Esophagus squamous epithelium (tissue), 5 donors: Measurements from ENCODE around the gene POU6F1. TPM values are rescaled to one million over a fixed set of nuclear protein-coding genes. Genes with fewer than 3 reads are reported as not detected.

ENCODE experiments used
- DNase-seq: peaks from one replicate; lab custom pipeline; 2025; lab: John Stamatoyannopoulos, UW
- H3K27ac ChIP-seq, 4 donors: fragments of 200-600 bp; sonication (generic); one replicate each; pipeline ENCODE4 v1.5.1; 2016 to 2019; ENCODE audit warnings: mild to moderate bottlenecking in 1 of 4
- H3K27me3 ChIP-seq, 4 donors: fragments of 200-600 bp; sonication (generic); 1 replicate in 3 of 4; 2 replicates in 1 of 4; pipeline versions ENCODE4 v1.5.1 to v1.6.0; 2017 to 2021; ENCODE audit warnings: antibody characterized with exemption in 1 of 4
- H3K36me3 ChIP-seq, 3 donors: fragments of 200-600 bp; sonication (generic); one replicate each; pipeline ENCODE4 v1.5.1; 2016 to 2019
- H3K4me1 ChIP-seq, 3 donors: fragments of 200-600 bp; sonication (generic); one replicate each; pipeline ENCODE4 v1.5.1; 2017 to 2019
- H3K4me3 ChIP-seq, 4 donors: fragments of 200-600 bp; sonication (generic); 1 replicate in 3 of 4; 2 replicates in 1 of 4; pipeline ENCODE4 v1.5.1; 2016 to 2019; ENCODE audit warnings: mild to moderate bottlenecking in 2 of 4, moderate library complexity in 1 of 4
- H3K9me3 ChIP-seq, 3 donors: fragments of 200-600 bp; sonication (generic); one replicate each; pipeline ENCODE4 v1.5.1; 2016 to 2019
- POLR2A ChIP-seq, 4 donors: fragments of 450-650 bp; IDR thresholded peaks; one replicate each; pipeline ENCODE4 v1.6.1; 2017; ENCODE audit warnings: antibody characterized with exemption in 4 of 4, mild to moderate bottlenecking in 4 of 4, moderate library complexity in 3 of 4
- WGBS, 2 donors: methylation state at CpG; one replicate each; pipeline ENCODE4 v1.1.5; 2018; 5-methylcytosine and 5-hydroxymethylcytosine counted together
- intact Hi-C: fragments of 100-400 bp; cut with DNase I; formaldehyde crosslinking; loops from one replicate; pipeline ENCODE4 v1.15.0; 2022
- total RNA-seq, 4 donors: library from RNA; depleted of rRNA; stranded (reverse); fragments of >200 nt; gene quantifications; one replicate each; pipeline ENCODE4 v1.1.0, GENCODE V29; 2016
- TF ChIP-seq, protein P1 (sequence below), 6 experiments: fragments of 450-650 bp in 4 of 6; fragments of 200-600 bp in 2 of 6; sonication (generic) in 2 of 6; IDR thresholded peaks; one replicate each; pipeline ENCODE4 v1.5.1; 2016 to 2019; ENCODE audit warnings: antibody characterized with exemption in 6 of 6, mild to moderate bottlenecking in 4 of 6, moderate library complexity in 4 of 6
- donor health status: DM: yes; HTN: yes; CAD: no.

POU6F1 gene
- total RNA-seq, 4 donors from 2014 or later: 0.42 to 5.9 (median 1.7) TPM

DNA sequence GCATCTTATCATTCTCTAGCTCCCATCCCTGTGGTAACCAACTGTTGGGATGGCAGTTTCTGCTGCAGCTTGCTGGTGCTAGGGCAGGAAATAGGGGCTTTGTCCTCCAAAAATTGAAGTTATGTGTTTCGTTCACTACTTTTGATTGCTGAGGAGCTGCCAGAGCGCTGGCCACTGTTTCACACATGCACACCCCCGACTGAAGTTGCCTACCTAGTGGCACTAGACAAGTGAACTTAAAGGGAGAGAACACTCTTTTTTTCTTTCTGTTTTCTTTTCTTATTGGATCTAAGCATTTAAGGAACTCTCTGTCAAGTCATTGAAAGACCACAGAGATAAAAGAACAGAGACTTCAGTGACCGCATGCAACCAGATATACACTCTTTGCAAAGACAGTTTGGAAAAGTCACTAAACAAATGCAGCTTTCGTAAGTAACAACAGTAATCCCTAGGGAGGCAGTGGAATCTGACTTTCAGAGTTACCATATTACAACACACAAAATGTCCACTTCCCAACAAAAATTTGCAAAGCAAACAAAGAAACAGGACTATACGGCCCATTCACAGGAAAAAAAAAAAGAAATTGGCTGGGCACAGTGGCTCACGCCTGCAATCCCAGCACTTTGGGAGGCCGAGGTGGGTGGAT is 56.9 kb downstream of the POU6F1 start:
- WGBS, 2 donors: 71 to 73% methylated on average over 8 of the region's 8 CpGs
- DNase-seq: no peak
- H3K27me3 ChIP-seq: no peaks in the 10 kb centered on the region
- intact Hi-C loops: no loop called here
- no peak overlapping the region for H3K27ac ChIP-seq
- H3K4me3 ChIP-seq: no peak overlapping the region
- no peaks in the 10 kb centered on the region for H3K9me3 ChIP-seq
- peaks cover 0 to 4% (median 0%) of the 10 kb centered on the region in 3 donors for H3K4me1 ChIP-seq
- TF ChIP-seq, protein P1, sequence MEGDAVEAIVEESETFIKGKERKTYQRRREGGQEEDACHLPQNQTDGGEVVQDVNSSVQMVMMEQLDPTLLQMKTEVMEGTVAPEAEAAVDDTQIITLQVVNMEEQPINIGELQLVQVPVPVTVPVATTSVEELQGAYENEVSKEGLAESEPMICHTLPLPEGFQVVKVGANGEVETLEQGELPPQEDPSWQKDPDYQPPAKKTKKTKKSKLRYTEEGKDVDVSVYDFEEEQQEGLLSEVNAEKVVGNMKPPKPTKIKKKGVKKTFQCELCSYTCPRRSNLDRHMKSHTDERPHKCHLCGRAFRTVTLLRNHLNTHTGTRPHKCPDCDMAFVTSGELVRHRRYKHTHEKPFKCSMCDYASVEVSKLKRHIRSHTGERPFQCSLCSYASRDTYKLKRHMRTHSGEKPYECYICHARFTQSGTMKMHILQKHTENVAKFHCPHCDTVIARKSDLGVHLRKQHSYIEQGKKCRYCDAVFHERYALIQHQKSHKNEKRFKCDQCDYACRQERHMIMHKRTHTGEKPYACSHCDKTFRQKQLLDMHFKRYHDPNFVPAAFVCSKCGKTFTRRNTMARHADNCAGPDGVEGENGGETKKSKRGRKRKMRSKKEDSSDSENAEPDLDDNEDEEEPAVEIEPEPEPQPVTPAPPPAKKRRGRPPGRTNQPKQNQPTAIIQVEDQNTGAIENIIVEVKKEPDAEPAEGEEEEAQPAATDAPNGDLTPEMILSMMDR (IDR thresholded peaks at IDR 0.05): no peak
- no peak for TF ChIP-seq POLR2A (IDR thresholded peaks at IDR 0.05)
- H3K36me3 ChIP-seq: peaks cover 0 to 12% (median 0%) of the 10 kb centered on the region in 3 donors

DNA sequence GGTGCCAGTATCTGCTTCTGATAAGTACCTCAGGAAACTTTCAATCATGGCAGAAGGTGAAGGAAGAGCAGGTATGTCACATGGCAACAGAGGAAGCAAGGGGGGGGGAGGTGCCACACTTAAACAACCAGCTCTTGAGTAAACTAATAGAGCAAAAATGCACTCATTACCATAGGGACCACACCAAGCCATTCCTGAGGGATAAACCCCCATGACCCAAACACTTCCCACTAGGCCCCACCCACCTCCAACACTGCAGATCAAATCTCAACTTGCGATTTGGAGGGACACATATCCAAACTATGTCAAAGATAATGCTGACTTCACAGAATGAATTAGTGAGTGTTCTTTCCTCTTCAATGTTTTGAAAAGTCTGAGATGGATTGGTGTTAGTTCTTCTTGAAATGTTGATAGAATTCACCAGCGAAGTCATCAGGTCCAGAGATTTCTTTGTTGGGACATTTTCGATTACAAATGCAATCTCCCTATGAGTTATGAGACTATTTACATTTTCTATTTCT is 61.6 kb downstream of the POU6F1 start:
- Histone ChIP-seq H3K9me3 (no peaks in the 10 kb centered on the region), H3K27ac (no peak overlapping the region), H3K36me3 (no peaks in the 10 kb centered on the region), H3K4me3 (no peak overlapping the region), H3K4me1 (peaks cover 0 to 4% (median 0%) of the 10 kb centered on the region in 3 donors), H3K27me3 (no peaks in the 10 kb centered on the region)
- no peak for TF ChIP-seq POLR2A (IDR thresholded peaks at IDR 0.05)
- TF ChIP-seq, protein P1 (IDR thresholded peaks at IDR 0.05): no peak
- 95 to 97% methylated on average over 3 of the region's 3 CpGs for WGBS, 2 donors
- intact Hi-C loops: no loop called here
- DNase-seq: no peak

DNA sequence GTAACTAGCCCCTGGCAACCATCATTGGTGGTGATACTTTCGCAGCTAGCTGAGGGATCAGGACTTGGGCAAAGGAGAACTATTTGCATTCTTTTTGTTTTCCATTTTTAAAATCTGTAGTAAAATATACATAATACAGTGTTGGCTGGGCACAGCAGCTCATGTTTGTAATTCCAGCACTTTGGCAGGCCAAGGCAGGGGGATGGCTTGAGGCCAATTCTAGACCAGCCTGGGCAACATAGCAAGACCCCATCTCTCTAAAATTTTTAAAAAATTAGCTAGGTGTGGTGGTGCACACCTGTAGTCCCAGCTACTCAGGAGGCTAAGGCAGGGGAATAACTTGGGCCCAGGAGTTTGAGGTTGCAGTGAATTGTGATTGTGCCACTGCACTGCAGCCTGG is 64.9 kb downstream of the POU6F1 start:
- WGBS, 2 donors: 86 to 96% methylated on average over 1 of the region's 1 CpG
- Histone ChIP-seq H3K4me3 (no peak overlapping the region), H3K27me3 (no peaks in the 10 kb centered on the region), H3K4me1 (no peaks in the 10 kb centered on the region), H3K27ac (no peak overlapping the region), H3K9me3 (no peaks in the 10 kb centered on the region), H3K36me3 (no peaks in the 10 kb centered on the region)
- intact Hi-C loops: no loop called here
- DNase-seq: no peak
- no peak for TF ChIP-seq POLR2A (IDR thresholded peaks at IDR 0.05)
- TF ChIP-seq, protein P1 (IDR thresholded peaks at IDR 0.05): no peak

DNA sequence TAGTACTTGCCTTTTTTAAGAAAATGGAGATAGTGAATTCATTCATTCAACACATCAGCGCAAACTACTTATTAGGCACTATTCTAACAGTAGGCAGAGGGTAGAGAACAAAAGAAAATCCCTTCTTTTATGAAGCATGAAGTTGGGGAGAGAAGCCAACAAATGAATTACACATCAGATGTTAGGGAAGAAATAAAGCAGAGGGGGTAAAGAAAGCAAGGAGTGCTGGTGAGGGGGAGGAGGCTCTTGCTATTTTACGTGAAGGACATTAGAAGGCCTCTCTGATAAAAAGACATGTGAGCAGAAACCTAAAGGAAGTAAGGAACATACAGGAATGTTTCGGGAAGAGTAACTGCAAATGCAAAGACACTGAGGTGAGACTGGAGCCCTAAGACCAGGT is 67.1 kb downstream of the POU6F1 start:
- H3K27me3 ChIP-seq: no peaks in the 10 kb centered on the region
- 62 to 65% methylated on average over 3 of the region's 3 CpGs for WGBS, 2 donors
- DNase-seq: no peak
- no peak overlapping the region for H3K27ac ChIP-seq
- H3K4me3 ChIP-seq: no peak overlapping the region
- H3K4me1 ChIP-seq: no peaks in the 10 kb centered on the region
- intact Hi-C loops: no loop called here
- H3K9me3 ChIP-seq: no peaks in the 10 kb centered on the region
- TF ChIP-seq POLR2A (IDR thresholded peaks at IDR 0.05): no peak
- H3K36me3 ChIP-seq: no peaks in the 10 kb centered on the region

DNA sequence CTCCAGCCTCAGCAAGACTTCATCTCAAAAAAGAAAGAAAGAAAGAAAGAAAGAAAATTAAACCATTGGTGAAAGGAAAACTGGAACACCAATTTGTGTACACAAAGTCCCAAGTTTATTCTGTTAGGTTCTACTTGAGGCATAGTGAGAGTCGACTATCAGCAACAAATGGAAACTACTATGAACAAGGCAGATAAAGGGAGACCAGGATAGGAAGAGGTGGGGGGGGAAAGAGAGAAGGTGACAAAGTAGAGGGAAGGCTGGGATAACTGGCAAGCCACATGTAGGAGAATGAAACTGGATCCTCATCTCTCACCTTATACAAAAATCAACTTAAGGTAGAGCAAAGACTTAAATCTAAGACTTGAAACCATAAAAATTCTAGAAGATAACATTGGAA is 70.6 kb downstream of the POU6F1 start:
- no peaks in the 10 kb centered on the region for H3K27me3 ChIP-seq
- intact Hi-C loops: no loop called here
- H3K4me3 ChIP-seq: no peak overlapping the region
- TF ChIP-seq, protein P1 (IDR thresholded peaks at IDR 0.05): no peak
- no peak for TF ChIP-seq POLR2A (IDR thresholded peaks at IDR 0.05)
- H3K36me3 ChIP-seq: no peaks in the 10 kb centered on the region
- WGBS, 2 donors: 71 to 83% methylated on average over 1 of the region's 1 CpG
- H3K4me1 ChIP-seq: no peaks in the 10 kb centered on the region
- no peaks in the 10 kb centered on the region for H3K9me3 ChIP-seq
- no peak overlapping the region for H3K27ac ChIP-seq
- no peak for DNase-seq
